HEK293 (cell line): ENCODE data around the gene ZNF276.

Experiments
- CTCF ChIP-seq: fragments of 450-650 bp; formaldehyde crosslinking; IDR thresholded peaks from 2 replicates; pipeline ENCODE4 v1.5.1; 2016; ENCODE audit warnings: missing biosample characterization, missing genetic modification characterization
- GLI4 ChIP-seq: fragments of 450-650 bp; formaldehyde crosslinking; IDR thresholded peaks from 2 replicates; pipeline ENCODE4 v1.5.1; 2016; ENCODE audit warnings: missing biosample characterization, missing genetic modification characterization
- HOXC10 ChIP-seq: sonication (generic); formaldehyde crosslinking; IDR thresholded peaks from 2 replicates; pipeline ENCODE4 v1.8.1; 2023; ENCODE audit warnings: mild to moderate bottlenecking, missing genetic modification reagents
- HOXD13 ChIP-seq: sonication (generic); formaldehyde crosslinking; IDR thresholded peaks from 2 replicates; pipeline ENCODE4 v1.8.0; 2022; ENCODE audit warnings: missing genetic modification reagents, borderline replicate concordance
- INSM2 ChIP-seq: fragments of 450-650 bp; formaldehyde crosslinking; IDR thresholded peaks from 2 replicates; pipeline ENCODE4 v1.5.1; 2016; ENCODE audit warnings: missing biosample characterization, missing genetic modification characterization
- PBX3 ChIP-seq: sonication (generic); formaldehyde crosslinking; IDR thresholded peaks from 2 replicates; pipeline ENCODE4 v1.8.1; 2022; ENCODE audit warnings: mild to moderate bottlenecking, moderate library complexity, missing genetic modification reagents
- PRDM4 ChIP-seq: fragments of 450-650 bp; formaldehyde crosslinking; IDR thresholded peaks from 2 replicates; pipeline ENCODE4 v1.5.1; 2017; ENCODE audit warnings: missing biosample characterization, missing genetic modification characterization
- SALL2 ChIP-seq: fragments of 450-650 bp; formaldehyde crosslinking; IDR thresholded peaks from 2 replicates; pipeline ENCODE4 v1.5.0; 2017; ENCODE audit warnings: missing biosample characterization, mild to moderate bottlenecking, missing genetic modification characterization, borderline replicate concordance
- TRIM28 ChIP-seq: IDR thresholded peaks from 2 replicates; pipeline ENCODE4 v1.6.1; 2011; ENCODE audit warnings: low read length, control low read depth, borderline replicate concordance
- YY1 ChIP-seq: fragments of 450-650 bp; formaldehyde crosslinking; IDR thresholded peaks from 2 replicates; pipeline ENCODE4 v1.5.1; 2018; ENCODE audit warnings: missing biosample characterization, missing genetic modification characterization
- ZBTB10 ChIP-seq: fragments of 450-650 bp; formaldehyde crosslinking; IDR thresholded peaks from 2 replicates; pipeline ENCODE4 v1.5.1; 2016; ENCODE audit warnings: missing biosample characterization, missing genetic modification characterization
- ZNF140 ChIP-seq: fragments of 450-650 bp; formaldehyde crosslinking; IDR thresholded peaks from 2 replicates; pipeline ENCODE4 v1.5.1; 2016; ENCODE audit warnings: missing biosample characterization, missing genetic modification characterization
- ZNF184 ChIP-seq: fragments of 450-650 bp; IDR thresholded peaks from 2 replicates; pipeline ENCODE4 v1.5.1; 2018; ENCODE audit warnings: missing biosample characterization, mild to moderate bottlenecking, missing genetic modification characterization
- ZNF2 ChIP-seq: fragments of 450-650 bp; formaldehyde crosslinking; IDR thresholded peaks from 2 replicates; pipeline ENCODE4 v1.5.1; 2016; ENCODE audit warnings: missing biosample characterization, missing genetic modification characterization
- ZNF248 ChIP-seq: fragments of 450-650 bp; formaldehyde crosslinking; IDR thresholded peaks from 2 replicates; pipeline ENCODE4 v1.5.1; 2017; ENCODE audit warnings: missing biosample characterization, missing genetic modification characterization
- ZNF335 ChIP-seq: fragments of 450-650 bp; formaldehyde crosslinking; conservative IDR thresholded peaks from 2 replicates; pipeline ENCODE4 v1.5.1; 2016; ENCODE audit warnings: missing biosample characterization, missing genetic modification characterization
- ZNF354C ChIP-seq: fragments of 450-650 bp; formaldehyde crosslinking; IDR thresholded peaks from 2 replicates; pipeline ENCODE4 v1.5.1; 2016; ENCODE audit warnings: missing biosample characterization, missing genetic modification characterization, low read depth, borderline replicate concordance
- ZNF398 ChIP-seq: fragments of 450-650 bp; formaldehyde crosslinking; IDR thresholded peaks from 2 replicates; pipeline ENCODE4 v1.5.1; 2017; ENCODE audit warnings: missing biosample characterization, missing genetic modification characterization
- ZNF426 ChIP-seq: fragments of 450-650 bp; formaldehyde crosslinking; IDR thresholded peaks from 2 replicates; pipeline ENCODE4 v1.5.1; 2017; ENCODE audit warnings: missing biosample characterization, missing genetic modification characterization, mild to moderate bottlenecking, inconsistent platforms, moderate library complexity
- ZNF514 ChIP-seq: fragments of 450-650 bp; formaldehyde crosslinking; IDR thresholded peaks from 2 replicates; pipeline ENCODE4 v1.5.1; 2016; ENCODE audit warnings: missing biosample characterization, missing genetic modification characterization
- ZNF529 ChIP-seq: fragments of 450-650 bp; formaldehyde crosslinking; IDR thresholded peaks from 2 replicates; pipeline ENCODE4 v1.5.1; 2017; ENCODE audit warnings: missing genetic modification characterization, missing biosample characterization; ENCODE audit not compliant: insufficient replicate concordance
- ZNF561 ChIP-seq: fragments of 450-650 bp; IDR thresholded peaks from 2 replicates; pipeline ENCODE4 v1.5.1; 2018; ENCODE audit warnings: missing biosample characterization, missing genetic modification characterization, borderline replicate concordance
- ZNF664 ChIP-seq: fragments of 450-650 bp; formaldehyde crosslinking; IDR thresholded peaks from 2 replicates; pipeline ENCODE4 v1.5.1; 2016; ENCODE audit warnings: missing biosample characterization, missing genetic modification characterization
- ZNF791 ChIP-seq: fragments of 450-650 bp; formaldehyde crosslinking; IDR thresholded peaks from 2 replicates; pipeline ENCODE4 v1.5.1; 2016; ENCODE audit warnings: missing biosample characterization, missing genetic modification characterization
- ZNF843 ChIP-seq: fragments of 450-650 bp; formaldehyde crosslinking; IDR thresholded peaks from 2 replicates; pipeline ENCODE4 v1.5.1; 2016; ENCODE audit warnings: missing biosample characterization, missing genetic modification characterization
- ZSCAN5A ChIP-seq: fragments of 450-650 bp; formaldehyde crosslinking; IDR thresholded peaks from 2 replicates; pipeline ENCODE4 v1.5.1; 2016; ENCODE audit warnings: missing biosample characterization, missing genetic modification characterization

The ZNF276 gene

GRCh38 chr16:89720813-89721545 lies at the start of gene ZNF276, which contains the start of gene VPS9D1 (continued):
- TF ChIP-seq PRDM4 (no peak), ZNF426 (tag by site-specific recombination) (no peak), GLI4 (tag by site-specific recombination) (no peak; the same call in 1 of the 2 replicates), ZNF843 (tag by site-specific recombination) (peak; percentile 47; the same call in 1 of the 2 replicates), YY1 (tag by site-specific recombination) (peak; percentile 76), PBX3 (CRISPR knock-in tag) (0 out of 2 replicates have a peak, but pooled peaks have one; percentile 26), INSM2 (tag by site-specific recombination) (0 out of 2 replicates have a peak, but pooled peaks have one; percentile 48), ZNF184 (tag by site-specific recombination) (no peak), HOXD13 (CRISPR knock-in tag) (no peak), ZNF335 (tag by site-specific recombination) (peak; percentile 74), CTCF (no peak), ZNF514 (tag by site-specific recombination) (no peak), ZNF791 (tag by site-specific recombination) (no peak), ZBTB10 (tag by site-specific recombination) (no peak), ZNF140 (tag by site-specific recombination) (no peak), ZNF529 (tag by site-specific recombination) (no peak), TRIM28 (no peak), ZSCAN5A (tag by site-specific recombination) (0 out of 2 replicates have a peak, but pooled peaks have one; percentile 58), ZNF561 (tag by site-specific recombination) (peak; percentile 81; the same call in 1 of the 2 replicates), ZNF664 (no peak), ZNF354C (tag by site-specific recombination) (no peak), SALL2 (tag by site-specific recombination) (no peak), ZNF2 (tag by site-specific recombination) (no peak), HOXC10 (CRISPR knock-in tag) (no peak), ZNF398 (tag by site-specific recombination) (peak; percentile 63), ZNF248 (tag by site-specific recombination) (no peak)
